ENCODE results near the gene FANCG.

Gene FANCG

GRCh38 chr9:35059438-35059837 is 20.3 kb downstream of the FANCG start:
- TF ChIP-seq GATA3 (IDR thresholded peaks at IDR 0.05; ENCODE audit: low read depth, low read length) (no peak), GATA2 (IDR thresholded peaks at IDR 0.05; ENCODE audit: low read depth, low read length) (no peak)

- TF ChIP-seq GATA3 (IDR thresholded peaks at IDR 0.05; ENCODE audit: low read depth, low read length) (no peak), GATA2 (IDR thresholded peaks at IDR 0.05; ENCODE audit: low read depth, low read length) (no peak)
These were observed 22.5 kb downstream of the FANCG start for GRCh38 chr9:35057271-35057620.

GRCh38 chr9:35056571-35057270 is 23.0 kb downstream of the FANCG start:
- TF ChIP-seq GATA2 (IDR thresholded peaks at IDR 0.05; ENCODE audit: low read depth, low read length) (no peak), GATA3 (IDR thresholded peaks at IDR 0.05; ENCODE audit: low read depth, low read length) (no peak)

GRCh38 chr9:35054871-35055644 is 24.7 kb downstream of the FANCG start:
- TF ChIP-seq GATA3 (IDR thresholded peaks at IDR 0.05; ENCODE audit: low read depth, low read length) (no peak), GATA2 (IDR thresholded peaks at IDR 0.05; ENCODE audit: low read depth, low read length) (no peak)

GRCh38 chr9:35054185-35054835 is 25.4 kb downstream of the FANCG start:
- TF ChIP-seq GATA3 (IDR thresholded peaks at IDR 0.05; ENCODE audit: low read depth, low read length) (no peak), GATA2 (IDR thresholded peaks at IDR 0.05; ENCODE audit: low read depth, low read length) (no peak)

GRCh38 chr9:35051069-35051967 is 28.4 kb downstream of the FANCG start:
- TF ChIP-seq GATA2 (IDR thresholded peaks at IDR 0.05; ENCODE audit: low read depth, low read length): no peak
- TF ChIP-seq GATA3 (IDR thresholded peaks at IDR 0.05; ENCODE audit: low read depth, low read length): no peak

GRCh38 chr9:35048511-35048910 is 31.2 kb downstream of the FANCG start:
- TF ChIP-seq GATA3 (IDR thresholded peaks at IDR 0.05; ENCODE audit: low read depth, low read length) (no peak), GATA2 (IDR thresholded peaks at IDR 0.05; ENCODE audit: low read depth, low read length) (no peak)

GRCh38 chr9:35044071-35044470 is 35.7 kb downstream of the FANCG start:
- TF ChIP-seq GATA3 (IDR thresholded peaks at IDR 0.05; ENCODE audit: low read depth, low read length): no peak
- no peak for TF ChIP-seq GATA2 (IDR thresholded peaks at IDR 0.05; ENCODE audit: low read depth, low read length)

GRCh38 chr9:35042891-35043545 is 36.7 kb downstream of the FANCG start:
- TF ChIP-seq GATA2 (IDR thresholded peaks at IDR 0.05; ENCODE audit: low read depth, low read length) (no peak), GATA3 (IDR thresholded peaks at IDR 0.05; ENCODE audit: low read depth, low read length) (no peak)

- TF ChIP-seq GATA2 (IDR thresholded peaks at IDR 0.05; ENCODE audit: low read depth, low read length) (no peak), GATA3 (IDR thresholded peaks at IDR 0.05; ENCODE audit: low read depth, low read length) (no peak)
These were observed 37.6 kb downstream of the FANCG start for GRCh38 chr9:35042081-35042604.

GRCh38 chr9:35035851-35036701 is 43.7 kb downstream of the FANCG start:
- no peak for TF ChIP-seq GATA3 (IDR thresholded peaks at IDR 0.05; ENCODE audit: low read depth, low read length)
- no peak for TF ChIP-seq GATA2 (IDR thresholded peaks at IDR 0.05; ENCODE audit: low read depth, low read length)

GRCh38 chr9:35033101-35033500 is 46.6 kb downstream of the FANCG start:
- TF ChIP-seq GATA2 (IDR thresholded peaks at IDR 0.05; ENCODE audit: low read depth, low read length): no peak
- TF ChIP-seq GATA3 (IDR thresholded peaks at IDR 0.05; ENCODE audit: low read depth, low read length): no peak

Measured in SH-SY5Y (cell line).